ENCODE data around the gene SEMA3D. TPM values are rescaled to one million over a fixed set of nuclear protein-coding genes. Genes with fewer than 3 reads are reported as not detected.

SEMA3D gene
- total and polyA plus RNA-seq, 9 of the 15 experiments (the other 6 are each of a cell fraction or from before 2014, with no cell fraction given): 0.01 to 0.10 (median 0.04) TPM; not detected in 1

DNA sequence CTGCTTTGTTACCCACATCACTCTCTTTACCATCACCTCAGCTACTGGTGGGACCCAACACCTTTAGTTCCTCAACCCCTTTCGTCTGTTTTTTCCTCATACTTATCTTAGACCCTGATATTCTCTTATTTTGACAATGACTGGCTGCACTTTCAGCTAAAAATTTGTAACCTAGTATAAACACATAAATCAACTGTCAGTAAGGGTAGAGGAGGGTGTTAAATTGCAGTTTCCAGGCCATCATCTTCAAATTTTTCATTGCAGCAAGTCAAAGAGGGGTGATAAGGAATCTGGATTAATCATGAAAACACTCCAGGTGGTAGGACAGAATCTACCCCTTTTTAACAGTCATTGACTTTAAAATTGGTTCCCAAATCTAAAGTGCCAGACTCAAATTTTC, 27.9 kb downstream of the SEMA3D start (continued):
- TF ChIP-seq CEBPZ (IDR thresholded peaks at IDR 0.05; ENCODE audit: borderline replicate concordance, low read depth, low read length) (no peak), HNRNPL (IDR thresholded peaks at IDR 0.05; ENCODE audit: low read depth, low read length) (no peak), ZNF263 (CRISPR knock-in tag; IDR thresholded peaks at IDR 0.05; ENCODE audit: borderline replicate concordance) (no peak), KAT2B (IDR thresholded peaks at IDR 0.05; ENCODE audit: low read depth, low read length) (no peak), POLR3A (IDR thresholded peaks at IDR 0.05; ENCODE audit: borderline replicate concordance, extremely low read depth, insufficient read depth, insufficient read length) (no peak), SMAD3 (CRISPR knock-in tag; conservative IDR thresholded peaks at IDR 0.05) (no peak), ZNF347 (CRISPR knock-in tag; IDR thresholded peaks at IDR 0.05; ENCODE audit: low read depth) (no peak)

- no peaks in the 10 kb centered on the region for H4K20me1 ChIP-seq (replicated peaks; ENCODE audit: control insufficient read depth, insufficient read depth, low read length)
- no peaks in the 10 kb centered on the region; the same call in 1 of the 2 replicates for H3K9me3 ChIP-seq (replicated peaks; ENCODE audit: control insufficient read depth, insufficient read depth, low read depth, low read length)
- BruUV-seq (replicated peaks): no TSS peak
- H3K79me2 ChIP-seq (ENCODE audit: control insufficient read depth, insufficient read depth, low read length): no peaks in the 10 kb centered on the region
- FAIRE-seq (no peak), DNase-seq (ENCODE audit: extremely low read depth in 1 of 4, low spot score in 3 of 4) (no peak), ATAC-seq (no peak)
- no peaks in the 10 kb centered on the region for H3K27me3 ChIP-seq (ENCODE audit: control insufficient read depth in 2 of 2, insufficient read depth in 2 of 2, low read length in 2 of 2)
- H2AFZ ChIP-seq (ENCODE audit: low read depth, low read length): no peak overlapping the region
- H3K9ac ChIP-seq (ENCODE audit: insufficient read depth in 1 of 2, low read depth in 2 of 2, low read length in 2 of 2): no peak overlapping the region
- no peak overlapping the region for H3K4me3 ChIP-seq
- WGBS (ENCODE audit: insufficient coverage, low coverage, missing lambda C conversion rate): 0% methylated on average over 1 of the region's 1 CpG
- POLR2A ChIA-PET: no interaction called here
- CTCF ChIA-PET (ENCODE audit: low intra/inter-chr PET ratio): no interaction called here
- in situ Hi-C loops (cut with MboI): no loop called here
- H3K27ac ChIP-seq (ENCODE audit: extremely low read depth, low read depth, low read length): no peak overlapping the region
- no peaks in the 10 kb centered on the region for H3K9me1 ChIP-seq (ENCODE audit: control insufficient read depth, insufficient read depth, low read length)
- intact Hi-C loops (cut with micrococcal nuclease): no loop called here
- no peaks in the 10 kb centered on the region for H3K4me1 ChIP-seq (replicated peaks in 1 of 2; ENCODE audit: control insufficient read depth in 2 of 2, insufficient read depth in 2 of 2, low read length in 2 of 2)
- H3K36me3 ChIP-seq (ENCODE audit: control insufficient read depth, insufficient read depth, low read length): no peaks in the 10 kb centered on the region
- H3K4me2 ChIP-seq (ENCODE audit: insufficient read depth, low read length): no peak overlapping the region
- TF ChIP-seq, protein P1, sequence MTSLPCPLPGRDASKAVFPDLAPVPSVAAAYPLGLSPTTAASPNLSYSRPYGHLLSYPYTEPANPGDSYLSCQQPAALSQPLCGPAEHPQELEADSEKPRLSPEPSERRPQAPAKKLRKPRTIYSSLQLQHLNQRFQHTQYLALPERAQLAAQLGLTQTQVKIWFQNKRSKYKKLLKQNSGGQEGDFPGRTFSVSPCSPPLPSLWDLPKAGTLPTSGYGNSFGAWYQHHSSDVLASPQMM (CRISPR knock-in tag; IDR thresholded peaks at IDR 0.05): no peak
- no peak for TF ChIP-seq FOXM1 (IDR thresholded peaks at IDR 0.05; ENCODE audit: low read depth)
- TF ChIP-seq FOXM1 (CRISPR knock-in tag; IDR thresholded peaks at IDR 0.05; ENCODE audit: low read depth): no peak
- no peak for TF ChIP-seq SREBF2 (CRISPR knock-in tag; IDR thresholded peaks at IDR 0.05)
- TF ChIP-seq PPARD (CRISPR knock-in tag; IDR thresholded peaks at IDR 0.05): no peak
- no peak for TF ChIP-seq CREB1 (IDR thresholded peaks at IDR 0.05)
- no peak for TF ChIP-seq CREB1 (CRISPR knock-in tag; IDR thresholded peaks at IDR 0.05)
- no peak for TF ChIP-seq RBM39 (optimal IDR thresholded peaks at IDR 0.05; ENCODE audit: low read depth, low read length)
- TF ChIP-seq, protein P2, sequence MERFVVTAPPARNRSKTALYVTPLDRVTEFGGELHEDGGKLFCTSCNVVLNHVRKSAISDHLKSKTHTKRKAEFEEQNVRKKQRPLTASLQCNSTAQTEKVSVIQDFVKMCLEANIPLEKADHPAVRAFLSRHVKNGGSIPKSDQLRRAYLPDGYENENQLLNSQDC (CRISPR knock-in tag; IDR thresholded peaks at IDR 0.05): no peak
- no peak for TF ChIP-seq HSF4 (CRISPR knock-in tag; IDR thresholded peaks at IDR 0.05; ENCODE audit: borderline replicate concordance)
These were observed 30.1 kb downstream of the SEMA3D start for GRCh38 chr7:85156661-85157208.

All from K562 (cell line).